ENCODE results near the gene GPR132.

DNA sequence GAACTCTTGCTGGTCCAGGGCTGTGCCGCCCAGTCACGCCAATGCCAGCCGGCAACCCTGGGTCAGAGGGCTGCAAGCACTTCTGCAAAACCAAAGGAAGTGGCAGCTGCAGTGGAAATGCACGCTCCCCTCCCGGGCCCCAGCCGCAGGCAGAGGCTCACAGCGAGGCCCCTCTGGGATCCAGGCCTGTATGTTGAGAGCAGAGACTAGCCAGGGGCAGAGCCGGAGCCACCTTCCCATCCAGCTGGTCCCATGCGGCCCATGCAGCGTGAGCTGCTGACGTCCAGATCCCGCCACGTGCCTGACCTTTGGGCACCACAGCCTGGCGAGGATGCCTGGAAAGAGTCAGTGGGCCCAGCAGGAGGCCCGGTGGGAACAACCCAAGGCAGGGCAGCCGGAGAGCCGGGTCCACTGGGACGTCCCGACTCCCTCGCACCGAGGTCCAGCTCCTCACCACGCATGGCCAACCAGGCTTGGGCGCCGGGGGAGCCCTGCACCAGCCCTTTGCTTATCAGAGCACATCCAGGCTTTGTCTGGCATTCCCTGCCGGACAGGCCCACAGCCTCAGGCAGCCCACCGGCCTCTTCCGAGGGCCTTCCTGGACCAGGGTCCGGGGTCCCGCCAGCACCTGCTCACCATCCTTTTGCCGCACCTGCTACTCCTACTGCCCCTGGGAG lies 4.3 kb downstream of the GPR132 start:
- no peak for TF ChIP-seq CTCF (IDR thresholded peaks at IDR 0.05 in 2 of 3, conservative IDR thresholded peaks at IDR 0.05 in 1 of 3; ENCODE audit: insufficient read depth in 2 of 3, low read depth in 1 of 3, low read length in 3 of 3)
- TF ChIP-seq PREB (CRISPR knock-in tag; IDR thresholded peaks at IDR 0.05) = no peak
- TF ChIP-seq POLR2A (conservative IDR thresholded peaks at IDR 0.05) = no peak
- TF ChIP-seq ZFP36 (IDR thresholded peaks at IDR 0.05; ENCODE audit: low read depth, low read length, partially characterized antibody) = no peak
- TF ChIP-seq KAT7 (CRISPR knock-in tag; IDR thresholded peaks at IDR 0.05; ENCODE audit: borderline replicate concordance) = no peak
- no peak for TF ChIP-seq RBM22 (IDR thresholded peaks at IDR 0.05; ENCODE audit: low read depth, low read length, poor library complexity, severe bottlenecking)
- no peak for TF ChIP-seq SNRNP70 (optimal IDR thresholded peaks at IDR 0.05; ENCODE audit: low read depth, low read length)
- no peak for TF ChIP-seq EP300 (IDR thresholded peaks at IDR 0.05; ENCODE audit: low read length)
- no peak for TF ChIP-seq POLR2AphosphoS5 (IDR thresholded peaks at IDR 0.05; ENCODE audit: control insufficient read depth, insufficient read depth, low read depth, low read length)
- TF ChIP-seq ARNT (IDR thresholded peaks at IDR 0.05) = no peak
- no peak for TF ChIP-seq GATA2 (CRISPR knock-in tag; IDR thresholded peaks at IDR 0.05)

All from K562 (cell line).